ENCODE measurements around the gene LEMD3.

Gene LEMD3

DNA sequence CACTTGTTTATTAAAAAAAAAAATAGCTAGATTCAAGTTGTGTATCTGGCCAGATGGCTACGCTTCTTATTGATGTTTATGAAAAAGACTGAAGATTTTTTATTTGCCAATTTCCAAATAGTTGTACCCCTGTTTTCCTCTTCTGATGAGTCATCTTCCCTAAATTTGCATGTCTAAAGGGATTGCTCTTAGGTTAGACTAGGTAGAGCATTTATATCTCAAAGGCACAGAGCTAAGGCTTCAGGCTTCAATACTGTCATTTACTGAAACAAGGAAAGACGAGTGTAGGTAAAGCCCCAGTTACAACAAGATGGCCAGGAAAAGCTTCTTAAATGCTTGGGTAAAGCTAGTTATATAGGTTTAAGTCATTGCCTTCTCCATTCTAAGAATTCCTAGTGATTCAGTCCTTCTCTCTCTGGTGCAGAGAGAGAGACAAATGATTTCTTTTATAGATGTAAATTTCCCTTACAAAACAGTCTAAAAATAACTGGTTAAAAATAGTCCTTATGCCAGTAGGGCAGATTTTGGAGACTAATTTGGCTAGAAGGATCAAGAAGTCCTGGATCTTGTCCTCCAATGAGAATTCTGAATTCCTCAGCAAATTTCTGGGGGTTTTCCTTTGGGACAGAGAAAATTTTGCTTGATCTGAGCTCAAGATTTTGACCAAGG is 26.1 kb downstream of the LEMD3 start:
- Histone ChIP-seq H3K36me3 (ENCODE audit: insufficient read depth, low read length) (no peaks in the 10 kb centered on the region), H3K9ac (ENCODE audit: low read depth, low read length) (no peak overlapping the region), H3K27me3 (ENCODE audit: control insufficient read depth, insufficient read depth, low read length) (no peaks in the 10 kb centered on the region), H3K4me2 (ENCODE audit: low read length) (no peak overlapping the region), H3K9me3 (replicated peaks; ENCODE audit: low read length) (no peaks in the 10 kb centered on the region), H3K4me1 (ENCODE audit: control insufficient read depth, insufficient read depth, low read length) (peaks cover 11% of the 10 kb centered on the region), H3K4me3 (ENCODE audit: low read length) (no peak overlapping the region)

DNA sequence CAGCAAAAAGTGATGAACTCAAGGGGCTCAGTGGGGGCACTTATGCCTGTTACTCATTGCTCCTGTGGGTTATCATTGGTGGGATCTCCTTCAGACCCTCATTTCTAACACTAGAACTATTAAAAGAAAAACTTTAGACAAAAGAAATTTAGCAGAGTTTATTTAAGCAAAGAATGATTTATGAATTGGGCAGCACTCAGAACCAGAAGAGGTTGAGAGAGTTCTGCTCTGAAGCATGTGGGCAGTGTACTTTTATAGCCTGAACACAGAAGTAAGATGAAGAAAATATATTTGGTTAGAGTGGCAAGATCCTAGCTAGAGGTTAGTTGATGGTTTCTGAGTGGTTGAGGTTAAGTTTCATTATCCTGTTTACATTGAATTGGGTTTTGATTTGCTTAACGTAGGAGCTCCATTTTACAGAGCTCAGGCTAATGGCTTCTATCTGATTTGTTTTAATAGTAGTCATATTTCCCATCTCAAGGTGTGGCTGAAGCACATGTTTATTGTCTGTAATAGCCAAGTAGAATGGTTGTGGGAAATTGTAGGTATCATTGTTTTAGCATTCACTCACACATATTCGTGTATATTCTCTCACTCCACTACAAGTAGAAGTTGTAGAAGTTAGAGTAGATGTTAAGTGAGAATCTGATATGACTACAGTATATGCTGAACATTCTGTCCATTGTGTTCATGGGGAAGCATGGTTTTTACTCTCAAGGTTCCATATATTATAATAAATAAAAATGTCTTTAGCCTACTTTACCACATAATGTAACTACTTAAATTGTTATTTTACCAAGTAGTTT is 27.6 kb downstream of the LEMD3 start:
- Histone ChIP-seq H3K9ac (ENCODE audit: low read depth, low read length) (no peak overlapping the region), H3K4me2 (ENCODE audit: low read length) (no peak overlapping the region), H3K4me1 (ENCODE audit: control insufficient read depth, insufficient read depth, low read length) (peaks cover 11% of the 10 kb centered on the region), H3K36me3 (ENCODE audit: insufficient read depth, low read length) (no peaks in the 10 kb centered on the region), H3K27me3 (ENCODE audit: control insufficient read depth, insufficient read depth, low read length) (no peaks in the 10 kb centered on the region), H3K4me3 (ENCODE audit: low read length) (no peak overlapping the region), H3K9me3 (replicated peaks; ENCODE audit: low read length) (no peaks in the 10 kb centered on the region)

DNA sequence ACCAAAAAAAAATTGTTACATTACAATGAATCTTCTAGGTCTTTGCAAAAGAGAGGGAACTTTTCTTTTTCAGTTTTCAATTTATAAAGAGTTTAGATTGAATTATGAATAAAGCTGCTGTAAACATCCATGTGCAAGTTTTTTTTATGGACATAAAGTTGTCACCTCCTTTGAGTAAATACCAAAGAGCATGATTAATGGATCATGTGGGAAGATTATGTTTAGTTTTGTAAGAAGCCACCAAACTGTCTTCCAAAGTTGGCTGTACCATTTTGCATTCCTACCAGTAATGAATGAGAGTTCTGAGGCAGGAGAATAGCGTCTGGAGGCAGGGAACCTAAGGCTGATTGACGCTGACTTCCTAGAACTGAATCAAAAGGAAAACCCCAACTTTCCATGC is 30.2 kb downstream of the LEMD3 start:
- Histone ChIP-seq H3K9me3 (replicated peaks; ENCODE audit: low read length) (no peaks in the 10 kb centered on the region), H3K36me3 (ENCODE audit: insufficient read depth, low read length) (no peaks in the 10 kb centered on the region), H3K27me3 (ENCODE audit: control insufficient read depth, insufficient read depth, low read length) (no peaks in the 10 kb centered on the region), H3K4me3 (ENCODE audit: low read length) (no peak overlapping the region), H3K4me1 (ENCODE audit: control insufficient read depth, insufficient read depth, low read length) (peaks cover 11% of the 10 kb centered on the region), H3K4me2 (ENCODE audit: low read length) (no peak overlapping the region), H3K9ac (ENCODE audit: low read depth, low read length) (no peak overlapping the region)

DNA sequence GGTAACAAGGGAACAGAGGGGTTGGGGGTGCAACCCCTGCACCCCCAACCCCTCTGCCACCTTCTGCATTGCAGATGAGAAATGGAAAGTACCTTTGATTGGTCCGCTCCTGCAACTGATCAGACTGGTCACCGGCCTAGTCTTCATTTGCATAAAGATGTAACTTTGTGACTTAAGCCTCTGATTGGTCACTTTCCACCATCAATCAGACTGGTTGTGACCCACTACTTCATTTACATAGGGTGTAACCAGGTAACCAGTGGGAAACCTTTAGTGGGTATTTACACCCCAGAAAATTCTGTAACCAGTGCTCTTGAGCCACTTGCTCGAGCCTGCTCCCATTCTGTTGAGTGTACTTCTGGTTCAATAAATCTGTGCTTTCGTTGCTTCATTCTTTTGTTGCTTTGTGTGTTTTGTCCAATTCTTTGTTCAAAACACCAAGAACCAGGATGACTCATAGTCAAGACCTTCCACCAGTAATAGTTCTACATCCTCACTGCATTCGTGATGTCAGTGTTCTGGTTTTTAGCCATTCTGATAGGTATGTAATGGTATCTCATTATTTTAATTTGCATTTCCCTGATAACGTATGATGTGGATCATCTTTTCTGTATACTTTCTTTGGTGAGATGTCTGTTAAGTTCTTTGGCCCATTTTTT is 30.8 kb downstream of the LEMD3 start:
- H3K4me1 ChIP-seq (ENCODE audit: control insufficient read depth, insufficient read depth, low read length), result peaks cover 11% of the 10 kb centered on the region
- no peaks in the 10 kb centered on the region for H3K9me3 ChIP-seq (replicated peaks; ENCODE audit: low read length)
- no peak overlapping the region for H3K4me2 ChIP-seq (ENCODE audit: low read length)
- H3K4me3 ChIP-seq (ENCODE audit: low read length), result no peak overlapping the region
- no peaks in the 10 kb centered on the region for H3K27me3 ChIP-seq (ENCODE audit: control insufficient read depth, insufficient read depth, low read length)
- no peak overlapping the region for H3K9ac ChIP-seq (ENCODE audit: low read depth, low read length)
- H3K36me3 ChIP-seq (ENCODE audit: insufficient read depth, low read length), result no peaks in the 10 kb centered on the region

DNA sequence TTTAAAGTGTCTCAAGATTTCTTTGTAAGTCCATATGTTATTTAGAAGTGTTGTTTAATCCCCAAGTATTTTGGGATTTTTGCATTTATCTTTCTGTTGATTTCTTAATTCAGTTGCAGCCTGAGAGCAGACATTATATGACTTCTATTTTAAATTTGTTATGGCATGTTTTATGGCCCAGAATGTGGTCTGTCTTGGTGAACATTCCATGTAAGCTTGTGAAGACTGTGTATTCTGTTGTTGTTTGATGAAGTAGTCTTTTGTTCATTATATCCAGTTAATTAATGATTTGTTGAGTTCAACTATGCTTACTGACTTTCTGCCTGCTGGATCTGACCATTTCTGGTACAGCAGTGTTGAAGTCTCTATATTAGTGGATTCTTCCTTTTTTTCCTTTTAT is 34.0 kb downstream of the LEMD3 start:
- Histone ChIP-seq H3K4me2 (ENCODE audit: low read length) (no peak overlapping the region), H3K27me3 (ENCODE audit: control insufficient read depth, insufficient read depth, low read length) (no peaks in the 10 kb centered on the region), H3K4me3 (ENCODE audit: low read length) (no peak overlapping the region), H3K9ac (ENCODE audit: low read depth, low read length) (no peak overlapping the region), H3K4me1 (ENCODE audit: control insufficient read depth, insufficient read depth, low read length) (peaks cover 11% of the 10 kb centered on the region), H3K9me3 (replicated peaks; ENCODE audit: low read length) (no peaks in the 10 kb centered on the region), H3K36me3 (ENCODE audit: insufficient read depth, low read length) (no peaks in the 10 kb centered on the region)

DNA sequence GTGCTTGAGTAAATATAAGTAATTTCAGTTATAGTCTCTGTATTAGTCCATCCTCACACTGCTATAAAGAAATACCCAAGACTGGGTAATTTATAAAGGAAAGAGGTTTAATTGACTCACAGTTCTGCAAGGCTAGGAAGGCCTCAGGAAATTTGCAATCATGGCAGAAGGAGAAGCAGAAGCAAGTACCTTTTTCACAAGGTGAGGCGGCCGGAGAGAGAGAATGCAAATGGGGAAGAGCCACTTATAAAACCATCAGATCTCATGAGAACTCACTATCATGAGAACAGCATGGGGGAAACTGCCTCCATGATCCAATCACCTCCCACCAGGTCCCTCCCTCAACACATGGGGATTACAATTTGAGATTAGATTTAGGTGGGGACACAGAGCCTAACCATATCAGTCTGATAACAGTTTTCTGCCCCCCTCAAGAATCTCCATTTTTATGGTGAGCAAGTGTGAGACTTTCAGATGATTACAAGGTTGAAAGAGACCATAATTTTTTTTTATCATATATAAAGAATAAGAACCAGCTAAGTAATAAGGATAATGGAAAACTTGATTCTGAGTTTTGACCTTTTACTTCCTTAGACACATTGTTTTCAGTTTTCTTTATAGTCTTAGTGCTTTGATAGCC is 35.6 kb downstream of the LEMD3 start:
- Histone ChIP-seq H3K36me3 (ENCODE audit: insufficient read depth, low read length) (no peaks in the 10 kb centered on the region), H3K4me3 (ENCODE audit: low read length) (no peak overlapping the region), H3K9me3 (replicated peaks; ENCODE audit: low read length) (no peaks in the 10 kb centered on the region), H3K4me1 (ENCODE audit: control insufficient read depth, insufficient read depth, low read length) (peaks cover 5% of the 10 kb centered on the region), H3K9ac (ENCODE audit: low read depth, low read length) (no peak overlapping the region), H3K4me2 (ENCODE audit: low read length) (no peak overlapping the region), H3K27me3 (ENCODE audit: control insufficient read depth, insufficient read depth, low read length) (no peaks in the 10 kb centered on the region)

DNA sequence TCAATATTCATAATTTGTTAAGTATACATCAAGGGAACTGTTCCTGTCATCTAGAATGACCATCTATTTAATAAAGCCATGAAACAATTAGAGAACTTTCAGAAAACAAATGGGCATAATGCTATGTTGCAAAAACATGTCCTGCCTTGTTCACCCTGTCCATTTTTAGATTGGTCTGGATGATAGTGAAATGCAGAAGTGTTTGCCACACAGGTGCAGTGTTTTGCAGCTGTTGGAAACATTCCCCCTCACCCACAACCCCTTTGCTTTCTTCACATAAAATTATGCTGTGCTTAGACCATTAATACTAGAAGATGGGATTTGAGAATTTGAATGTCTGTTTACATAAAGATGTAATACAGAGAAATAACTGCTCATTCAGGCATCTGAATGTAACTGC is 36.5 kb downstream of the LEMD3 start:
- no peak overlapping the region for H3K4me3 ChIP-seq (ENCODE audit: low read length)
- no peaks in the 10 kb centered on the region for H3K4me1 ChIP-seq (ENCODE audit: control insufficient read depth, insufficient read depth, low read length)
- no peaks in the 10 kb centered on the region for H3K27me3 ChIP-seq (ENCODE audit: control insufficient read depth, insufficient read depth, low read length)
- H3K9me3 ChIP-seq (replicated peaks; ENCODE audit: low read length), result no peaks in the 10 kb centered on the region
- H3K9ac ChIP-seq (ENCODE audit: low read depth, low read length), result no peak overlapping the region
- H3K36me3 ChIP-seq (ENCODE audit: insufficient read depth, low read length), result no peaks in the 10 kb centered on the region
- H3K4me2 ChIP-seq (ENCODE audit: low read length), result no peak overlapping the region

DNA sequence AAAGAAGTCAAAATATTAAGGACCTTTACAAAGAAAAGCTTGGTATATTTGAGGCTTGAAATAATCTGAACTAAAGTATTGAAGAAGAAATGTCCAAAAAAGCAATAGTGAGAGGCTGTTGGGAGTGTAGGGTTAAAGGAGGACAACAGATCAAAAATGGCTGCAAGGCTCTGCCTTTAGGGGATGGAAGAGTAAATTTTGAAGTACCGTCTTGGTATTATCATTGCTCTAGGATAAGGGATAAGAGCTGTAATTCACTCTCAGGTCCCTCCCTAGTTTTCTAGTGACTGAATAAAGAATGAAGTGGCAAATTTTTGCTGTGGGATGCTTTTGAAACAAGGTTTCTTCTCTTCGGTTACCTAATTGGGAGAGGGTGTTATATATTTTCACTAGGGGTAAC is 38.7 kb downstream of the LEMD3 start:
- Histone ChIP-seq H3K9ac (ENCODE audit: low read depth, low read length) (no peak overlapping the region), H3K4me2 (ENCODE audit: low read length) (no peak overlapping the region), H3K4me3 (ENCODE audit: low read length) (no peak overlapping the region), H3K9me3 (replicated peaks; ENCODE audit: low read length) (no peaks in the 10 kb centered on the region), H3K4me1 (ENCODE audit: control insufficient read depth, insufficient read depth, low read length) (no peaks in the 10 kb centered on the region), H3K36me3 (ENCODE audit: insufficient read depth, low read length) (no peaks in the 10 kb centered on the region), H3K27me3 (ENCODE audit: control insufficient read depth, insufficient read depth, low read length) (no peaks in the 10 kb centered on the region)

DNA sequence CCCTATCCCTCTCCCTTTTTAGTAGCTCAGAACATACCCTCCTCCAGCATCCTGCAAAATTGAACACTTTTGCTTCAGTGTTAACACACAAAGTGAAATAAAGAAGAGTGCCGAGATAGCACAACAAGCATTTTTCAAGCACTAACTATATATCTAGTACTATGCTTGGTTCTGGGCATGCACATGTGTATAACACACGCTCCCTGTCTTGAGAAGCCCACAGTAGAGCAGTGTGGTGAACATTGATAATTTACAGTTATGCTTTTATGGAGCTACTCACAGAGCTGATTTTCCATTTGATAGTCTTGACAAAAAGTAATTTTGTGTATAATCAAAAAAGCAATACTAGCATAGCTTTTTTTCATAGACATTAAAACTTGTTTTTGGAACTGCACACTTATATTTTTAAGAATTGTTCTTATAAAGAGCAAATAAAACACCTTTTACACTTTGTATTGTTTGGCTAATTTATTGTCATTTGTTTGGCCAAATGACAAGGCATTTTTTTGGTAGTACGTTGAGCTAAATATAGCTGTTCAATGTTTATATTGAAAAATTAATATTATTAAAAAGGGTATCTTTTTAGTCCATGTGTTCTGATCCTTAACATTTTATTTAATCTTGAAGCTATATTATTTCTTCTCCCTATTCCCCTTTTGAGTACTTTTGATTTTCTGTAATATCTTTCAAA is 39.7 kb downstream of the LEMD3 start:
- Histone ChIP-seq H3K36me3 (ENCODE audit: insufficient read depth, low read length) (no peaks in the 10 kb centered on the region), H3K4me1 (ENCODE audit: control insufficient read depth, insufficient read depth, low read length) (no peaks in the 10 kb centered on the region), H3K4me3 (ENCODE audit: low read length) (no peak overlapping the region), H3K9ac (ENCODE audit: low read depth, low read length) (no peak overlapping the region), H3K9me3 (replicated peaks; ENCODE audit: low read length) (no peaks in the 10 kb centered on the region), H3K4me2 (ENCODE audit: low read length) (no peak overlapping the region), H3K27me3 (ENCODE audit: control insufficient read depth, insufficient read depth, low read length) (no peaks in the 10 kb centered on the region)

DNA sequence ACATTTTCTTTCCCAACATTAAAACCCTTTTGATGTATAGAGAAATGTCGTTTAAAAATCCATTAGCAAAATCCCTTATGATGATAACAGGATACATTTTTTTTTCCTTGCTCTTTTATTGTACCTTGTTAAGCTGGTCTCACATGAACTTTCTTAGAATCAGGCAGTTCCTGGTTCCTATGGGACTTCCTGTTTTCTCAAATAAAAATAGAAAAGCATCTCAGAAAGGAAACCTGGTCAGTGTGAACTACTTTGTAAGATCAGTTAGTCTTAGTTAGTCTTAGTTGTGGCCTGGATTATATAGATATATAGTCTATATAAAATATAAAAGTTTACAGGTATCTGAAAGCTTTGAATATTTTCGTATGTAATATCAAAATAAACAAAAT is 40.3 kb downstream of the LEMD3 start:
- H3K27me3 ChIP-seq (ENCODE audit: control insufficient read depth, insufficient read depth, low read length), result no peaks in the 10 kb centered on the region
- H3K9me3 ChIP-seq (replicated peaks; ENCODE audit: low read length), result no peaks in the 10 kb centered on the region
- no peak overlapping the region for H3K9ac ChIP-seq (ENCODE audit: low read depth, low read length)
- H3K4me1 ChIP-seq (ENCODE audit: control insufficient read depth, insufficient read depth, low read length), result no peaks in the 10 kb centered on the region
- H3K4me3 ChIP-seq (ENCODE audit: low read length), result no peak overlapping the region
- no peak overlapping the region for H3K4me2 ChIP-seq (ENCODE audit: low read length)
- no peaks in the 10 kb centered on the region for H3K36me3 ChIP-seq (ENCODE audit: insufficient read depth, low read length)

DNA sequence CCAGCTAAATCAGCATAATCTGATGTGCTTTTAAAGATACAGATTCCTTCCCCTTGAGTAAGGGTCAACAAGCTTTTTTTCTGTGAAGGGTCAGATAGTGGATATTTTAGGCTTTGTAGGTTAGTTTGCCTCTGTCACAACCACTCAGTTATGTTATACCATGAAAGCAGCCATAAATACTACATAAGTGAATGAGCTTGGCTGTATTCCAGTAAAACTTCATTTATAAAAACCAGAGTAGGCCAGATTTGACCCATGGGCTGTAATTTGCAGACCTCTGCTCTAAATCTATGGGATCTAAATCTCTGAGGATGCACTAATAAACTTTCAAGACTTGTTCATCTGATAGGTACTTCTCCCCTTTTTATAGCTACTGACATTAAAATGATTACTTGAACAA is 47.7 kb downstream of the LEMD3 start:
- Histone ChIP-seq H3K36me3 (ENCODE audit: insufficient read depth, low read length) (peaks cover 31% of the 10 kb centered on the region), H3K9ac (ENCODE audit: low read depth, low read length) (no peak overlapping the region), H3K9me3 (replicated peaks; ENCODE audit: low read length) (no peaks in the 10 kb centered on the region), H3K4me2 (ENCODE audit: low read length) (no peak overlapping the region), H3K27me3 (ENCODE audit: control insufficient read depth, insufficient read depth, low read length) (no peaks in the 10 kb centered on the region), H3K4me1 (ENCODE audit: control insufficient read depth, insufficient read depth, low read length) (no peaks in the 10 kb centered on the region), H3K4me3 (ENCODE audit: low read length) (no peak overlapping the region)
